Ishikawa (cell line): ENCODE results near the gene CTNNA3.

Source experiments
- CEBPB ChIP-seq: IDR thresholded peaks from 2 replicates; pipeline ENCODE4 v1.6.1; 2012
- CREB1 ChIP-seq: IDR thresholded peaks from 2 replicates; pipeline ENCODE4 v1.6.1; 2012; ENCODE audit warnings: low read depth
- EGR1 ChIP-seq: IDR thresholded peaks from 2 replicates; pipeline ENCODE4 v1.6.1; 2012
- EP300 ChIP-seq: IDR thresholded peaks from 2 replicates; pipeline ENCODE4 v1.6.1; 2012; ENCODE audit warnings: borderline replicate concordance
- FOXM1 ChIP-seq: IDR thresholded peaks from 2 replicates; pipeline ENCODE4 v1.6.1; 2012; ENCODE audit warnings: low read depth, borderline replicate concordance
- MAX ChIP-seq: IDR thresholded peaks from 2 replicates; pipeline ENCODE4 v1.6.1; 2012
- NFIC ChIP-seq: IDR thresholded peaks from 2 replicates; pipeline ENCODE4 v1.6.1; 2012
- RAD21 ChIP-seq: IDR thresholded peaks from 2 replicates; pipeline ENCODE4 v1.6.1; 2012; ENCODE audit warnings: low read depth
- REST ChIP-seq: IDR thresholded peaks from 2 replicates; pipeline ENCODE4 v1.6.1; 2012; ENCODE audit warnings: low read depth, mild to moderate bottlenecking
- TAF1 ChIP-seq: IDR thresholded peaks from 2 replicates; pipeline ENCODE4 v1.6.1; 2012; ENCODE audit warnings: low read depth, mild to moderate bottlenecking
- TCF12 ChIP-seq: IDR thresholded peaks from 2 replicates; pipeline ENCODE4 v1.6.1; 2012; ENCODE audit warnings: low read depth
- TEAD4 ChIP-seq: IDR thresholded peaks from 2 replicates; pipeline ENCODE4 v1.6.1; 2012
- USF1 ChIP-seq: IDR thresholded peaks from 2 replicates; pipeline ENCODE4 v1.6.1; 2012
- YY1 ChIP-seq: IDR thresholded peaks from 2 replicates; pipeline ENCODE4 v1.6.1; 2012; ENCODE audit warnings: low read depth
- ZBTB7A ChIP-seq: IDR thresholded peaks from 2 replicates; pipeline ENCODE4 v1.6.1; 2012; ENCODE audit warnings: low read depth

CTNNA3 gene

GRCh38 chr10:66943590-66943989, 752.4 kb downstream of the CTNNA3 start:
- no peak for TF ChIP-seq NFIC
- TF ChIP-seq USF1 = no peak
- no peak for TF ChIP-seq EP300
- TF ChIP-seq FOXM1 = no peak
- no peak for TF ChIP-seq TAF1
- no peak for TF ChIP-seq CREB1
- TF ChIP-seq ZBTB7A = no peak
- no peak for TF ChIP-seq EGR1
- no peak for TF ChIP-seq MAX
- no peak for TF ChIP-seq RAD21
- no peak for TF ChIP-seq TCF12
- TF ChIP-seq YY1 = no peak
- TF ChIP-seq TEAD4 = no peak
- no peak for TF ChIP-seq REST

- TF ChIP-seq USF1 (no peak), MAX (no peak), YY1 (no peak), TEAD4 (no peak), EGR1 (no peak), TCF12 (no peak), EP300 (no peak), TAF1 (no peak), CEBPB (no peak), REST (no peak), FOXM1 (no peak), ZBTB7A (no peak)
Measured at GRCh38 chr10:66942407-66942806, 753.6 kb downstream of the CTNNA3 start.

GRCh38 chr10:66941491-66941890, 754.5 kb downstream of the CTNNA3 start:
- no peak for TF ChIP-seq TEAD4
- no peak for TF ChIP-seq RAD21
- no peak for TF ChIP-seq MAX
- TF ChIP-seq EP300 = no peak
- no peak for TF ChIP-seq TCF12
- TF ChIP-seq FOXM1 = no peak
- TF ChIP-seq USF1 = no peak
- TF ChIP-seq ZBTB7A = no peak
- no peak for TF ChIP-seq NFIC
- no peak for TF ChIP-seq EGR1

- no peak for TF ChIP-seq CREB1
- TF ChIP-seq NFIC = no peak
- TF ChIP-seq FOXM1 = no peak
- no peak for TF ChIP-seq TEAD4
- no peak for TF ChIP-seq USF1
- TF ChIP-seq EP300 = no peak
- no peak for TF ChIP-seq TCF12
- TF ChIP-seq EGR1 = no peak
- TF ChIP-seq MAX = no peak
- TF ChIP-seq REST = no peak
- no peak for TF ChIP-seq ZBTB7A
- no peak for TF ChIP-seq YY1
- TF ChIP-seq CEBPB = no peak
- no peak for TF ChIP-seq RAD21
- TF ChIP-seq TAF1 = no peak
Measured at GRCh38 chr10:66940965-66941364, 755.0 kb downstream of the CTNNA3 start.
